UCSD-AML1 (cell line): ENCODE data around the gene SNAPC2.
"Not testable (repeated sequence)": the region's sequence is repeated elsewhere in the genome, so short reads cannot be mapped to it uniquely, and the experiment has no call there.

Source experiments
- DNase-seq: peaks from one replicate; lab custom pipeline; 2025; ENCODE audit not compliant: unreplicated experiment; lab: John Stamatoyannopoulos, UW

Gene SNAPC2

GRCh38 chr19:7908742-7909461 lies 11.2 kb upstream of the SNAPC2 start:
- no peak for DNase-seq

- DNase-seq = no peak
These were observed 10.6 kb upstream of the SNAPC2 start for GRCh38 chr19:7909471-7910067.

GRCh38 chr19:7910321-7911161 lies 9.6 kb upstream of the SNAPC2 start:
- no peak for DNase-seq

- DNase-seq = no peak
These were observed 8.5 kb upstream of the SNAPC2 start for GRCh38 chr19:7911508-7912143.

- no peak for DNase-seq
These were observed 7.9 kb upstream of the SNAPC2 start for GRCh38 chr19:7912144-7912696.

GRCh38 chr19:7912697-7913564 lies 7.2 kb upstream of the SNAPC2 start:
- DNase-seq = no peak

GRCh38 chr19:7913652-7914051 lies 6.5 kb upstream of the SNAPC2 start:
- no peak for DNase-seq

- no peak for DNase-seq
These were observed 6.0 kb upstream of the SNAPC2 start for GRCh38 chr19:7914099-7914498.

- DNase-seq = no peak
These were observed 5.5 kb upstream of the SNAPC2 start, which contains the start of gene TGFBR3L for GRCh38 chr19:7914598-7915045. TSS of gene TGFBR3L (plus strand) at chr19:7914830.

GRCh38 chr19:7915250-7916102 lies 4.7 kb upstream of the SNAPC2 start:
- DNase-seq = no peak

GRCh38 chr19:7916103-7916954 lies 3.8 kb upstream of the SNAPC2 start:
- peak; percentile 23 for DNase-seq

GRCh38 chr19:7916955-7917266 lies 3.2 kb upstream of the SNAPC2 start:
- DNase-seq = no peak

- peak; percentile 50 for DNase-seq
These were observed 2.7 kb upstream of the SNAPC2 start for GRCh38 chr19:7917267-7918061.

- DNase-seq = not testable (repeated sequence)
These were observed 2.0 kb upstream of the SNAPC2 start for GRCh38 chr19:7918062-7918614.

- DNase-seq = no peak
These were observed 1.3 kb upstream of the SNAPC2 start for GRCh38 chr19:7918615-7919421.

GRCh38 chr19:7920519-7921301 lies 572 bp downstream of the SNAPC2 start:
- DNase-seq = peak; percentile 99
